ENCODE data around the gene KRTAP10-1. TPM values are rescaled to one million over a fixed set of nuclear protein-coding genes. Genes with fewer than 3 reads are reported as not detected.
A peak's percentile ranks its signal among the peaks of the same experiment; 100 is the strongest.
"Not testable (repeated sequence)": the region's sequence is repeated elsewhere in the genome, so short reads cannot be mapped to it uniquely, and the experiment has no call there.

The KRTAP10-1 gene
- total RNA-seq, 1 donor from 2014 or later = not detected

- intact Hi-C loops (cut with DNase I) = loop anchor here (10.0 kb wide), 1 partner anchor 283 kb away; no protein-coding TSS in a partner anchor
- peak; percentile 26 for DNase-seq
- ATAC-seq (ENCODE audit: poor library complexity) = no peak
Observed at GRCh38 chr21:44511219-44511937, 28.6 kb downstream of the KRTAP10-1 start.

- intact Hi-C loops (cut with DNase I) = loop anchor here (10.0 kb wide), 1 partner anchor 284 kb away; no protein-coding TSS in a partner anchor
- DNase-seq = peak; percentile 67
- peak; percentile 71 for ATAC-seq (ENCODE audit: poor library complexity)
Observed at GRCh38 chr21:44510508-44511218, 29.3 kb downstream of the KRTAP10-1 start.

- ATAC-seq (ENCODE audit: poor library complexity) (no peak), DNase-seq (peak; percentile 19)
- intact Hi-C loops (cut with DNase I) = loop anchor here (10.0 kb wide), 1 partner anchor 285 kb away; no protein-coding TSS in a partner anchor
Observed at GRCh38 chr21:44510109-44510507, 29.9 kb downstream of the KRTAP10-1 start.

- ATAC-seq (ENCODE audit: poor library complexity) (peak; percentile 94), DNase-seq (peak; percentile 85)
- intact Hi-C loops (cut with DNase I) = no loop called here
Observed at GRCh38 chr21:44509539-44509938, 30.5 kb downstream of the KRTAP10-1 start.

GRCh38 chr21:44508711-44509445, 31.1 kb downstream of the KRTAP10-1 start:
- no peak for ATAC-seq (ENCODE audit: poor library complexity)
- intact Hi-C loops (cut with DNase I) = no loop called here

GRCh38 chr21:44508426-44508710, 31.6 kb downstream of the KRTAP10-1 start:
- no peak for ATAC-seq (ENCODE audit: poor library complexity)
- DNase-seq = peak; percentile 11
- intact Hi-C loops (cut with DNase I) = no loop called here

More at GRCh38 chr21:44508711-44509445, 31.1 kb downstream of the KRTAP10-1 start:
- peak; percentile 22 for DNase-seq

- ATAC-seq (ENCODE audit: poor library complexity) (no peak), DNase-seq (peak; percentile 25)
- intact Hi-C loops (cut with DNase I) = no loop called here
Observed at GRCh38 chr21:44507673-44508425, 32.1 kb downstream of the KRTAP10-1 start.

- no peak for ATAC-seq (ENCODE audit: poor library complexity)
- DNase-seq = peak; percentile 36
- intact Hi-C loops (cut with DNase I) = no loop called here
Observed at GRCh38 chr21:44506279-44507255, 33.4 kb downstream of the KRTAP10-1 start.

- ATAC-seq (ENCODE audit: poor library complexity) = no peak
- intact Hi-C loops (cut with DNase I) = no loop called here
- DNase-seq = no peak
Observed at GRCh38 chr21:44505673-44506278, 34.2 kb downstream of the KRTAP10-1 start.

- intact Hi-C loops (cut with DNase I) = no loop called here
- DNase-seq (peak; percentile 53), ATAC-seq (ENCODE audit: poor library complexity) (no peak)
Observed at GRCh38 chr21:44503901-44504399, 36.0 kb downstream of the KRTAP10-1 start.

GRCh38 chr21:44503006-44503889, 36.7 kb downstream of the KRTAP10-1 start:
- ATAC-seq (ENCODE audit: poor library complexity); intact Hi-C loops (cut with DNase I): not testable (repeated sequence)
- DNase-seq = peak; percentile 15

- intact Hi-C loops (cut with DNase I) = no loop called here
- ATAC-seq (ENCODE audit: poor library complexity) = no peak
- peak; percentile 29 for DNase-seq
Observed at GRCh38 chr21:44502171-44502958, 37.6 kb downstream of the KRTAP10-1 start.

- intact Hi-C loops (cut with DNase I) = no loop called here
- ATAC-seq (ENCODE audit: poor library complexity) = no peak
- DNase-seq = peak; percentile 37
Observed at GRCh38 chr21:44500111-44500510, 39.9 kb downstream of the KRTAP10-1 start.

GRCh38 chr21:44499631-44500030, 40.4 kb downstream of the KRTAP10-1 start:
- DNase-seq = peak; percentile 34
- intact Hi-C loops (cut with DNase I) = no loop called here
- ATAC-seq (ENCODE audit: poor library complexity) = no peak

GRCh38 chr21:44499211-44499560, 40.8 kb downstream of the KRTAP10-1 start:
- DNase-seq = no peak
- intact Hi-C loops (cut with DNase I) = no loop called here
- ATAC-seq (ENCODE audit: poor library complexity) = no peak

Data from Right ventricle myocardium superior (tissue), 1 donor.